SK-N-SH treated with all-trans-retinoic acid at 6 μM for 48 hours (cell line): ENCODE data around the gene OXNAD1.

ENCODE experiments used
- OSR1 ChIP-seq: fragments of 250-450 bp; sonication (Bioruptor Pico); IDR thresholded peaks from 2 replicates; pipeline ENCODE4 v1.8.0; 2022; ENCODE audit warnings: moderate library complexity, mild to moderate bottlenecking, inconsistent platforms
- PPARA ChIP-seq: fragments of 250-450 bp; sonication (Bioruptor Pico); IDR thresholded peaks from 2 replicates; pipeline ENCODE4 v1.5.0; 2020; ENCODE audit warnings: mild to moderate bottlenecking, borderline replicate concordance
- TF ChIP-seq, protein P1 (sequence below): fragments of 250-450 bp; sonication (Bioruptor Pico); IDR thresholded peaks from 2 replicates; pipeline ENCODE4 v1.8.0; 2020; ENCODE audit warnings: mild to moderate bottlenecking, moderate library complexity, borderline replicate concordance

DNA sequence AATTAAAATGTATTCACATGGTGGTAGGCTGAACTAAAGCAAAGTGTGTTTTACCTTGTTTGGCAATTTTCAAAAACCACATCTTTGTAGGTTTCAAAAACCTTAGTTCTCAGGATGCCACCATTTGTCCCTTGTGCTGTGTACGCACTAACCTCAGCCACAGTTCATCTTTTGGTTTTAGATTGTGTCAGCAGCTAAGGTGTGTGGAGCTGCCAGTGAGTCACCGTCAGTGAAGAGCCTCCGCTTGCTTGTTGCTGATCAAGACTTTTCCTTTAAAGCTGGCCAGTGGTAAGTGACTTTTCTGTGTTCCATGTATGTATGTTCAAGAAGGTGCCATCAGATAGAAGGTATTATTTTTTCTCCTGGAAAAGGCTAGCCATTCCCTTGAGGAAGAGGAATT lies 21.1 kb downstream of the OXNAD1 start:
- TF ChIP-seq PPARA (no peak), OSR1 (CRISPR knock-in tag) (no peak)
- TF ChIP-seq, protein P1, sequence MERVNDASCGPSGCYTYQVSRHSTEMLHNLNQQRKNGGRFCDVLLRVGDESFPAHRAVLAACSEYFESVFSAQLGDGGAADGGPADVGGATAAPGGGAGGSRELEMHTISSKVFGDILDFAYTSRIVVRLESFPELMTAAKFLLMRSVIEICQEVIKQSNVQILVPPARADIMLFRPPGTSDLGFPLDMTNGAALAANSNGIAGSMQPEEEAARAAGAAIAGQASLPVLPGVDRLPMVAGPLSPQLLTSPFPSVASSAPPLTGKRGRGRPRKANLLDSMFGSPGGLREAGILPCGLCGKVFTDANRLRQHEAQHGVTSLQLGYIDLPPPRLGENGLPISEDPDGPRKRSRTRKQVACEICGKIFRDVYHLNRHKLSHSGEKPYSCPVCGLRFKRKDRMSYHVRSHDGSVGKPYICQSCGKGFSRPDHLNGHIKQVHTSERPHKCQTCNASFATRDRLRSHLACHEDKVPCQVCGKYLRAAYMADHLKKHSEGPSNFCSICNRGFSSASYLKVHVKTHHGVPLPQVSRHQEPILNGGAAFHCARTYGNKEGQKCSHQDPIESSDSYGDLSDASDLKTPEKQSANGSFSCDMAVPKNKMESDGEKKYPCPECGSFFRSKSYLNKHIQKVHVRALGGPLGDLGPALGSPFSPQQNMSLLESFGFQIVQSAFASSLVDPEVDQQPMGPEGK (CRISPR knock-in tag): no peak
